ENCODE measurements around the gene THAP7.
A peak's percentile ranks its signal among the peaks of the same experiment; 100 is the strongest.

Gene THAP7

GRCh38 chr22:21030621-21031544 is 29.0 kb upstream of the THAP7 start:
- DNase-seq (ENCODE audit: low spot score): no peak

- DNase-seq (ENCODE audit: low spot score): no peak
Measured at GRCh38 chr22:21030032-21030431, 28.1 kb upstream of the THAP7 start.

DNA sequence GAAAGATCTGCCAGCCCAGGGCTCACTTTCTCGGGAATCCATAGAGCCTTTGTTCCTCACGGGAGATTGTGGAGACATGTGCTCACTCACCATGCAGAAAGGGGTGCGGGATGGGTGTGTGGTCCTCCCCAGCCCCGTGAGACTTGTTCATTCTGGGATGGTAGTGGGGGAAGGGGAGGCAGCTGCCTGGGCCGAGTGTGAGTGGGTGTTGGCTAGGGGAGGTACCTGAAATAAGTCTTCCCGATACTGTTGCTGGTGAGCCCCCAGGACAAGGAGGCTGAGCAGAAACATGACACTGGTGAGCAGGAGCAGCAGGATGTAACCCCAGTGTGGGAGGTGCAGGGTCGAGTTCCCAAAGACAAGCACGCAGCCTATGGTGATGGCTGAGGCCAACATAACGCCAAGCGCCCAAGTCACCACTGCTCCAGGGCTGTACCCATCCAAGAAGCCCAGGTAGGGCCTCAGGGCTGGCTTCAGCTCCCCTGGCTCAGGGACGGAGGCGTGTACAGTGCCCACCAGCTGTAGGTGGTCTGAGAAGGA is 27.6 kb upstream of the THAP7 start:
- no peak for DNase-seq (ENCODE audit: low spot score)

- DNase-seq (ENCODE audit: low spot score): no peak
Measured at GRCh38 chr22:21028277-21029251, 26.6 kb upstream of the THAP7 start.

- no peak for DNase-seq (ENCODE audit: low spot score)
Measured at GRCh38 chr22:21026783-21027692, 25.1 kb upstream of the THAP7 start.

GRCh38 chr22:21025763-21026755 is 24.1 kb upstream of the THAP7 start:
- no peak for DNase-seq (ENCODE audit: low spot score)

DNA sequence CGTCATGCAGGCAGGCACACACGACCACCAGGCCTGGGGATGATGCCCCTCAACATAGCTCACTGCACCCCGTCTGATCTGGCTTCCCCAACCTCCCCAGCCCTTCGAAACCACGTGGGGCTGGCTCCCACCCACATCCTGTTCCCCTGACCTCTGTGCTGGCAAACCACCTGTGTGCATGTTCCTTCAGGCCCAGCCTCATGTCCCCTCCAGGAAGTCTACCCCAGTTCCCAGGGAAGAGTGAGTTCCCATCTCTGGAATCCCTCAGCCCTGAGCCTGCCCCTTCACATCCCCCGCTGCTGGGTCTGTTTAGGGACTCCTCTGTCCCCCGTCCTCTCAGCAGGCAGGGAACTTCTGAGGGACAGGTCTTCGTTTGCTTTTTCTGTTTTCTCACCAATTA is 23.3 kb upstream of the THAP7 start:
- DNase-seq (ENCODE audit: low spot score): no peak

- no peak for DNase-seq (ENCODE audit: low spot score)
Measured at GRCh38 chr22:21022955-21023614, 21.2 kb upstream of the THAP7 start.

DNA sequence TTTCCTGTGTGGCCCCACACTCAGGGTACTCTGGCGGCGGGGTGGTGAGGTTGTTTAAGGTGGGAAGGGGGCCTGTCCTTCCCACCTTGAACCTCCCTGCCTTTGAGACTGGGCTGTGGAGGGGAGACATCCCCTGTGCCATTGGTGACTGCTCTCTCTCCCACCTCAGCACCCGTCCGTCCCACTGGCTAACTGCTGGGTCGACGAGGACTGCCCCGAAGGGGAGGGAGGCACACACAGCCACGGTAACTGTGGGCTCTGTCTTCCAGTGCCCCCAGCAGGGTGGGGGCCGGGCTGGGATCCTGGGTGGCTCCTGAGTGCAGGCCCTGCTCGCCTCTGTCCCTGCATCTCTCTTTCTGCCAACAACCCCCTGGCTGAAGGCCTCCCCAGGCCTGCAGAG is 20.6 kb upstream of the THAP7 start:
- no peak for DNase-seq (ENCODE audit: low spot score)

DNA sequence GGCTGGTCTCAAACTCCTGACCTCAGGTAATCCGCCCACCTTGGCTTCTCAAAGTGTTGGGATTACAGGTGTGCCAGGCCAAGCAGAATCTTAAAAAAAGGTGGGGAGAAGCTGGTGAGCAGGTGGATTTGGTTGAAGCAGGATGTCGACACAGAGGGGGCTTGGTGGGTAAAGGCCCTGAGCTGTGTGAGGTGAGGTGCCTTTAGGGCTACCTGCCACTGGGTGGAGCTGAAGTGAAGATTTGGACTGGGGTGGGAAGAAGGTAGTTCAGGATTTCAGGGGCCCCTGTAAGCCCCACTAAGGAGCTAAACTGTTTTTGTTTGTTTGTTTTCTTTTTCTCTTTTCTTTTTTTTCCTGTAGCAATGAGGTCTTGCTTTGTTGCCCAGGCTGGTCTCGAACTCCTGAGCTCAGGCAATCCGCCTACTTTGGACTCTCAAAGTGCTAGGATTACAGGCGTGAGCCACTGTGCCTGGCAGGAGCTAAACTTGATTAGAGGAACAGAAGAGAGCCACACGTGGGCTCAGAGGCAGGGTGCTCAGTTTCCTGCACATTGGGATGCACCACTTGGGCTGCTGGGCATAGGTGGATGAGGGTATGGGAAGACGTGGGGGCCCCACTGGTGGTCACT is 19.0 kb upstream of the THAP7 start:
- DNase-seq (ENCODE audit: low spot score): no peak

DNA sequence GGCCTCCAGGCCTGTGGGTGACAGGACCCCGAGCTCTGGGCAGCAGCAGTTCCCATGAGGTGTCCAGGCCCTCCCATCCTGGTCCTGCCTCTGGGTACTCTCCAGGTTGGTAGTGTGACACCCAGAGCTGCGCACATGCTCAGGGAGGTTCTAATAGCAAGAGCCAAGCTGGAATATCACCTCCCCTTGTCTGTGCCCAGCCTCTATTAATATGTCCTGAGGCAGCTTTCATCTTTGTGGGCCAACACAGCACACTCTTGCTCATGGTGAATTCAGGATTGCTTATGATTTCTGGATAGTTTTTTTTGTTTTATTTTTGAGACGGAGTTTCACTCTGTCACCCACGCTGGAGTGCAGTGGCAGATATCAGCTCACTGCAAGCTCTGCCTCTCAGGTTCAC is 16.4 kb upstream of the THAP7 start:
- DNase-seq (ENCODE audit: low spot score): no peak

- DNase-seq (ENCODE audit: low spot score): no peak
Measured at GRCh38 chr22:21016644-21017420, 14.9 kb upstream of the THAP7 start.

GRCh38 chr22:21015466-21016006 is 13.6 kb upstream of the THAP7 start:
- no peak for DNase-seq (ENCODE audit: low spot score)

DNA sequence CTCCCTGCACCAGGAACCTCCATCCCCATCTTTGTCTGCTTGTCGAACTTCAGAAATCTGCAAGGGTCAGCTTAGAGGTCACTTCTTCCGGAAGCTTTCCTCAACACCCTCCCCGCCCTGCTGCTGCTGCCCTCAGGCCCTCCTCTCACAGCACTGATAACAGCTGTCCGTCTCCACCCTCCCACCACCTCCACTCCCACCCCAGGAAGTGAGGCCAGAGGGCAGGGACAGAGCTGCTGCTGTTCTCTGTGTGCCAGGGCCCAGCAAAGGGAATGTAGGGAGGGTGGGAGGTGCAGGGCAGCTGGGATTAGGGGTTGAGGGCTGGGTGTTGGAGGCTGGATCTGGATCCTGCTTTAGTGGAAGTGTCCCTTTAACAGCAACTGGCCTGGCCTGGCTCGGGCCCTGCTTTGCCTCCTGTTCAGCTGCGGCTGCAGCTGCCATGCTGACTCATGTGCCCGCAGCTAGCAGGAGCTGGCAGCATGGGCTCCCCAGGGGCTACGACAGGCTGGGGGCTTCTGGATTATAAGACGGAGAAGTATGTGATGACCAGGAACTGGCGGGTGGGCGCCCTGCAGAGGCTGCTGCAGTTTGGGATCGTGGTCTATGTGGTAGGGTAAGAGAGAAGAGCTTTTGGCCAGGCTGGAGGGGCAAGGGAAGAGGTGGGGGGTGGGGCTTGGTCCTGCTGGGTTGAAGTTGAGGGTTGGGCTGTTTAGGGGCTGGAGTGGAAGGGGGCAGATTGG is 13.0 kb upstream of the THAP7 start, which contains the start of gene P2RX6:
P2RX6 (plus strand) TSS at position 440 of the 740 bp plus-strand sequence; CDS start at position 450, 10 bp downstream.
- DNase-seq (ENCODE audit: low spot score): peak; percentile 22

DNA sequence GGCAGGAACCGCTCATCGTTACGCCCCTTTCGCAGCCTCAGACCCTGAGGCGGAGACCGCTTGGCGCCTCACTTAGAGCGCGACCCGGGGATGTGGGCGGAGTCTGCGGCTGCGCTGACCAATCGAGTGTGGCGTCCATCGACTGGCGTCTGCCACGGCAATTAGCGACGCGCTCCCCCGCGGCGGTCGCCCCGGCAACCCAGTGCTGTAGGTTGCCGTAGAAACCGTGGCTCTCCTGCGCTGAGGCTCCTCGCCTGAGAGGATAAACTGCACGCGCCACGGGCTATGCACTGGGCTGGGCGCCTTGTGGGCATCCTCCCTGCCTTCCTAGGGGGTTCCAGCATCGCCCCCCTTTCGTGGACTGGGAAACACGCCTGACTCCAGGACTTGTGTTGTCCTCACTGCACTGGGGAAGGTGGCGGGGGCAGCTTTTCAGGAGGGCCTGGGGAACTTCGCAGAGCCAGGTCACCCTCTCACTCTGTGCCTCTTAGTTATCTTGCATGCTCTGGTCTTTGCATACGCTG is 12.3 kb upstream of the THAP7 start:
- peak; percentile 79 for DNase-seq (ENCODE audit: low spot score)

DNA sequence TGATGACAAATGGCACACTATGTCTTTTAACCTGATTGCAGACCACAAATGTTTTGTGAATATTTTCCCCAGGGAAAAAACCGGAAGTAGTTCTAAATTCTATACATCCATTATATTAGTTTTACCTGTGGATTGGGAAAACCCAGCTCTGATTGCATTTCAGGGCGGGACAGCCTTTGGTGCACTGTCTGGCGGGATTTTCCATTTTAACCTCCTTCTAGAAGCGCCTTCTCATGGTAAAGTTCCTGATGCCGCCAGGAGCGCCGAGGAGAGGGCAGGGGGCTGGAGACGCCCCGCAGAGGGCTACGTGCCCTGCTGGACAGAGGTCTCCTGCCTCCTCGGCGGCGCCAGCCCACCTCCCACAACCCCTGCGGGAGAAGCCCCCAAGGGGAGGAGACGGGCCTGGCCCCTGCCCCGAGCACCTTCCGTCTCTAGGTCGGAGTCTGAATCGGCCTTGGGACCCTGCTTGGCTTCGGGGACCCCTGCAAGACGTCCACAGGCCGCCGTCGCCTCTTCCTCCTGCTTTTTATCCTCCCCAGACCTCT is 11.8 kb upstream of the THAP7 start:
- DNase-seq (ENCODE audit: low spot score): no peak
